Prostate gland (tissue), 2 donors: ENCODE data around the gene NDRG2.

ENCODE experiments used
- POLR2A ChIP-seq: fragments of 450-650 bp; IDR thresholded peaks from one replicate; pipeline ENCODE4 v1.6.1; 2016; ENCODE audit warnings: antibody characterized with exemption, mild to moderate bottlenecking
- POLR2AphosphoS5 ChIP-seq: sonication (generic); formaldehyde crosslinking; IDR thresholded peaks from one replicate; pipeline ENCODE4 v1.6.1; 2017; ENCODE audit warnings: antibody characterized with exemption
- TF ChIP-seq, protein P1 (sequence below), 4 experiments: fragments of 200-600 bp in 2 of 4; fragments of 450-650 bp in 2 of 4; sonication (generic) in 2 of 4; IDR thresholded peaks; 1 replicate in 3 of 4; 2 replicates in 1 of 4; pipeline ENCODE4 v1.5.1; 2016 to 2019; ENCODE audit warnings: antibody characterized with exemption in 4 of 4, mild to moderate bottlenecking in 2 of 4, moderate library complexity in 2 of 4

DNA sequence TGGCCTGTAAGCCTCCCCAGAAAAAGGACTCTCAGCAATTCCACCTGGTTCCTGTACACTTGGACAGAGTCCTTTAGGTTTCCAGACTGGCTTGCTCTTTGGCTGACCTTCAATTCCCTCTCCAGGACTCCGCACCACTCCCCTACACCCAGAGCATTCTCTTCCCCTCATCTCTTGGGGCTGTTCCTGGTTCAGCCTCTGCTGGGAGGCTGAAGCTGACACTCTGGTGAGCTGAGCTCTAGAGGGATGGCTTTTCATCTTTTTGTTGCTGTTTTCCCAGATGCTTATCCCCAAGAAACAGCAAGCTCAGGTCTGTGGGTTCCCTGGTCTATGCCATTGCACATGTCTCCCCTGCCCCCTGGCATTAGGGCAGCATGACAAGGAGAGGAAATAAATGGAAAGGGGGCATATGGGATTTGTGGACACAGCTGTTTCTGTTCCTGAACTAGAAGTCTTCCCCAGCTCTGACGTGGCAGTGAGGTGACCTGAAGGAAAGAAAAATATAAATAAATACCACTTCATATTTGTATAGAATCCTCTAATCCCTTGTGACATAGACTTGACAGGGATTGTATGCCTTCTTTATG, 18.6 kb upstream of the NDRG2 start:
- TF ChIP-seq, protein P1, sequence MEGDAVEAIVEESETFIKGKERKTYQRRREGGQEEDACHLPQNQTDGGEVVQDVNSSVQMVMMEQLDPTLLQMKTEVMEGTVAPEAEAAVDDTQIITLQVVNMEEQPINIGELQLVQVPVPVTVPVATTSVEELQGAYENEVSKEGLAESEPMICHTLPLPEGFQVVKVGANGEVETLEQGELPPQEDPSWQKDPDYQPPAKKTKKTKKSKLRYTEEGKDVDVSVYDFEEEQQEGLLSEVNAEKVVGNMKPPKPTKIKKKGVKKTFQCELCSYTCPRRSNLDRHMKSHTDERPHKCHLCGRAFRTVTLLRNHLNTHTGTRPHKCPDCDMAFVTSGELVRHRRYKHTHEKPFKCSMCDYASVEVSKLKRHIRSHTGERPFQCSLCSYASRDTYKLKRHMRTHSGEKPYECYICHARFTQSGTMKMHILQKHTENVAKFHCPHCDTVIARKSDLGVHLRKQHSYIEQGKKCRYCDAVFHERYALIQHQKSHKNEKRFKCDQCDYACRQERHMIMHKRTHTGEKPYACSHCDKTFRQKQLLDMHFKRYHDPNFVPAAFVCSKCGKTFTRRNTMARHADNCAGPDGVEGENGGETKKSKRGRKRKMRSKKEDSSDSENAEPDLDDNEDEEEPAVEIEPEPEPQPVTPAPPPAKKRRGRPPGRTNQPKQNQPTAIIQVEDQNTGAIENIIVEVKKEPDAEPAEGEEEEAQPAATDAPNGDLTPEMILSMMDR (IDR thresholded peaks at IDR 0.05): no peak
- TF ChIP-seq POLR2A: no peak
- no peak for TF ChIP-seq POLR2AphosphoS5
